Measurements from ENCODE around the gene GPR176.
A peak's percentile ranks its signal among the peaks of the same experiment; 100 is the strongest.

GPR176 gene

DNA sequence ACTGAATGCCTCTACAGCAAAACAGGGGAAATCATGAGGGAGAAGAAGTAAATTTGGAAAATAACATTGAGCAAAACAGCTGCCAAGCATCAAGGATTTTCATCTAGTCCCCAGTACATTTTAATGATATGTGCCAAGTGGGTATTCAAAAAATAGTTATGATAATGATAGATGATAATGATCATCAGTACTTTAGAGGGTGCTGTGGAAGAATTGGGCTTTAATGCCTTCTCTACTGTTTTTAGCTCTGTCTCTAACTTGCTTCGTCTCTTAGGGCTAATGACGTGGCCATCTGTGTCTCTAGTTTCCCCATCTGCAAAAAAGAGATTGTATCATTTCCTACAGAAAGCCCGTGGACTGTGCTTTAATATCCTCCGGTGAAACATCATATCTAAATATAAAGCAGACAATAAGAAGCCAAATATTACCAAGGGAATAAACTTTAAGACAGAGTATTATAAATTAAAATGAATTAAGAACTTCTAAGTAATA is 127.2 kb downstream of the GPR176 start:
- H3K9me3 Mint-ChIP-seq = no peaks in the 10 kb centered on the region
- no peak overlapping the region for H3K27ac Mint-ChIP-seq
- DNase-seq = no peak
- no peak overlapping the region for H3K4me3 Mint-ChIP-seq
- peaks cover 32% of the 10 kb centered on the region for H3K27me3 Mint-ChIP-seq
- H3K4me1 Mint-ChIP-seq = peaks cover 3% of the 10 kb centered on the region
- CTCF ChIA-PET = no interaction called here
- H3K36me3 Mint-ChIP-seq = no peaks in the 10 kb centered on the region

DNA sequence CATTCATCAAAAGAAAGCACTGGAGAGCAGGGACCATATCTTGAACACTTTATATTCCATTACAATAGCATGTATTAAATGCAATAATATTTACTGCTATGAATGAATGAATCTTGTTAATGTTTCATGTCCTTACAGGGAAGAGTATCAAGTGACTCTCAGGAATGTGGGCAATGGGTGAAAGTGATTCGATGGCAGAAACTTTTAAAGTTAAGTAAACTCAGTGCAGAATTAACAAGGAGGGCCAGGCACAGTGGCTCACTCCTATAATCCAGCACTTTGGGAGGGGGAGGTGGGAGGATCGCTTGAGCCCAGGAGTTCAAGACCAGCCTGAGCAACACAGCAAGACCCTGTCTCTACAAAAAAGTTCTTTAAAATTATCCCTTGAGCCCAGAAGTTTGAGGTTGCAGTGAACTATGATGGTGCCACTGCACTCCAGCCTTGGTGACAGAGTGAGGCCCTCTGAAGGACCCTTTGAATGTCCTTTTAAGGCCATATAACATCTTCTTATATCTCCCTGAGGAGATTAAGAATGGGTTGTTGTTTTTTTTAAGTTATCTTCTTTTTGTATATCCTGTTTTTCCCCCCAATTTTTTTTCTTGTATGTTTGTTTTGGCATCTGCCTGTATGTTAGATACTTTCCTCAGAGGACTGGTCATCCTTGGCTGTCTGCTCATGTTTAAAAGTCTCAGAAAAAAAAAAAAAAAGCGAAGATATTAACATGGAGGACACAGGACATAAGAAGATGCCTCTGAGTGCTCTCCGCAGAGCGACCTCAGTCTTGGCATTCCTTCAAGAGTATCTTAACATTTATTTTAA is 127.8 kb downstream of the GPR176 start:
- Mint-ChIP-seq H3K27me3 (peaks cover 29% of the 10 kb centered on the region), H3K4me1 (peaks cover 5% of the 10 kb centered on the region), H3K36me3 (no peaks in the 10 kb centered on the region), H3K9me3 (no peaks in the 10 kb centered on the region), H3K27ac (no peak overlapping the region), H3K4me3 (no peak overlapping the region)
- CTCF ChIA-PET = no interaction called here
- DNase-seq = no peak

DNA sequence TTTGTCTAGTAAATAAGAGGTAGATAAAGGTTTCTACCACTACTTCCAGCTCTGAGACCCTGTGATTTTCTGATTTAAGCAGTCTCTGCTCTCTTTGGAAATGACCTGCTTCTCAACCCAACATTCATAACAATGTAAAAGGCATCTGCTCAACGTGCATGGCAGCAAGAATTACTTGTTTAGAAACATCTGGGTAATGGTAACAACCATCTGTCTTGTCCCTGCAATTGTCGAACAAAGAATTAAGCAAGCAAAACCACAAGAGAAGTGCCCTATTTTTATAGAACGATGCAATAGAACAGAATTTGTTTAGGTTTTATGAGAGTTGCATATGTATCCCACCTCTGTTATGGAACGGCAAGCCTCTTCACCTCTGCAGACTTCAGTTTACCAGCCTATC is 130.3 kb downstream of the GPR176 start:
- CTCF ChIA-PET = interaction anchor here (0.8 to 3.5 kb wide), 3 partner anchors 88 to 484 kb away, joined by 3 to 18 read pairs (median 7); no protein-coding TSS in a partner anchor
- no peaks in the 10 kb centered on the region for H3K9me3 Mint-ChIP-seq
- H3K36me3 Mint-ChIP-seq = peaks cover 2% of the 10 kb centered on the region
- no peak overlapping the region for H3K4me3 Mint-ChIP-seq
- no peak overlapping the region for H3K27ac Mint-ChIP-seq
- peaks cover 16% of the 10 kb centered on the region for H3K27me3 Mint-ChIP-seq
- no peak for DNase-seq
- peaks cover 23% of the 10 kb centered on the region for H3K4me1 Mint-ChIP-seq

- H3K9me3 Mint-ChIP-seq = no peaks in the 10 kb centered on the region
- peaks cover 30% of the 10 kb centered on the region for H3K4me1 Mint-ChIP-seq
- no peak for DNase-seq
- no peak overlapping the region for H3K4me3 Mint-ChIP-seq
- CTCF ChIA-PET = interaction anchor here (0.8 to 3.5 kb wide), 11 partner anchors 9 to 485 kb away, joined by 3 to 18 read pairs (median 4); partner anchors contain the start of gene SRP14
- H3K27me3 Mint-ChIP-seq = peaks cover 10% of the 10 kb centered on the region
- peaks cover 4% of the 10 kb centered on the region for H3K36me3 Mint-ChIP-seq
- no peak overlapping the region for H3K27ac Mint-ChIP-seq
Measured at GRCh38 chr15:39788800-39789565, 131.1 kb downstream of the GPR176 start.

GRCh38 chr15:39788108-39788507 is 132.0 kb downstream of the GPR176 start:
- no peak for DNase-seq
- peaks cover 8% of the 10 kb centered on the region for H3K27me3 Mint-ChIP-seq
- H3K4me3 Mint-ChIP-seq = no peak overlapping the region
- H3K36me3 Mint-ChIP-seq = peaks cover 4% of the 10 kb centered on the region
- H3K27ac Mint-ChIP-seq = no peak overlapping the region
- H3K9me3 Mint-ChIP-seq = no peaks in the 10 kb centered on the region
- peaks cover 37% of the 10 kb centered on the region for H3K4me1 Mint-ChIP-seq
- CTCF ChIA-PET = interaction anchor here (1.0 to 3.5 kb wide), 10 partner anchors 14 to 486 kb away, joined by 3 to 18 read pairs (median 4); partner anchors contain the start of gene SRP14

DNA sequence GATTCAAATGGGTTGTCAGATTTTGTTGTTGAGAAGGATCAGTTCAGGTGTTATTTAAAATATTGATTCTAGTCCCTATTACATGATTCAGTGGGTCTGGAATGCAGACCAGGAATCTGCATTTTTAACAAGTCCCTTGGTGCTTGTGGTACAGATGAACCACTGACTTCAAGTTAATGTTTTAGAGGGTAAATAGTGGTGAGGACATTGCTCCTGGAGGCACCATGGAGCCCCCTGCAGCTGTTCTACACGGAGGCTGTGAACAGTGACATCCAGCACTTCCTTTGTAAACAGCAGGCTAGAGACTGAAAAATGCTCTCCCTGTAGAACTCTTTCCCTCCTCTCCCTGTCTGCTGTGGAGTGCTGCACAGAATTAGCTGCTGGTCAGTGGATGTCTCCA is 132.6 kb downstream of the GPR176 start:
- H3K9me3 Mint-ChIP-seq = no peaks in the 10 kb centered on the region
- no peak overlapping the region for H3K4me3 Mint-ChIP-seq
- CTCF ChIA-PET = interaction anchor here (0.7 to 3.5 kb wide), 9 partner anchors 15 to 524 kb away, joined by 3 to 18 read pairs (median 4); partner anchors contain the start of gene SRP14
- peaks cover 7% of the 10 kb centered on the region for H3K27me3 Mint-ChIP-seq
- H3K27ac Mint-ChIP-seq = no peak overlapping the region
- DNase-seq = no peak
- peaks cover 4% of the 10 kb centered on the region for H3K36me3 Mint-ChIP-seq
- peaks cover 37% of the 10 kb centered on the region for H3K4me1 Mint-ChIP-seq

DNA sequence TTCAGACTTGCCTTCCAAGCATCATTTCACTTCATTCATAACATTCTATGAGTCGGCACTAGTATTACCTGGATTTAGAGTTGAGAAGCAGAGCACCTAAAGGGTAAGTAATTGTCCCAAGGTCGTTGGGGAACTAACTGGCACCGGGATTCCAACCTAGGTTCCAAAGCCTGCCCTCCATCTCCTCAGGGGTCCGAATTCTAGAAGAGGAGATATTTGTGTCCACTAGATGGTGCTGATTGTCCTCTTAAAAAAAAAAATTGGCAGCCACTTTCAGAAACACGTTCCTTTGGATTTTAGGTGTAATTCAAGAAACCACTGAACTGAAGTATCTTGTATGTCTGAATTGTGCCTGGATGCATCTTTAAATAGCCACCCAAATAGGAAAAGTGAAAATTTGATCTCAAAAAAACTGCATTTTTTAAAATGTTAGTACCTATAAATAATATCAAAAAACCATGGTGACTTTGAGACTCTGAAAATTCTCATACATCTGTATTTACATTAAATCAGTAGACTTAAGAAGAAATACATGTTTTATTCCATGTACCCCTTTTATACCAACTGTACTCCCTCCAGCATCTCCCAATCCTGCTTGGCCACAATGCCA is 133.5 kb downstream of the GPR176 start:
- no peak for DNase-seq
- Mint-ChIP-seq H3K4me1 (peaks cover 45% of the 10 kb centered on the region), H3K27ac (no peak overlapping the region), H3K27me3 (no peaks in the 10 kb centered on the region), H3K36me3 (peaks cover 4% of the 10 kb centered on the region), H3K9me3 (no peaks in the 10 kb centered on the region), H3K4me3 (no peak overlapping the region)
- CTCF ChIA-PET = interaction anchor here (1.0 to 3.5 kb wide), 4 partner anchors 251 to 525 kb away, joined by 4 to 18 read pairs (median 7); no protein-coding TSS in a partner anchor

DNA sequence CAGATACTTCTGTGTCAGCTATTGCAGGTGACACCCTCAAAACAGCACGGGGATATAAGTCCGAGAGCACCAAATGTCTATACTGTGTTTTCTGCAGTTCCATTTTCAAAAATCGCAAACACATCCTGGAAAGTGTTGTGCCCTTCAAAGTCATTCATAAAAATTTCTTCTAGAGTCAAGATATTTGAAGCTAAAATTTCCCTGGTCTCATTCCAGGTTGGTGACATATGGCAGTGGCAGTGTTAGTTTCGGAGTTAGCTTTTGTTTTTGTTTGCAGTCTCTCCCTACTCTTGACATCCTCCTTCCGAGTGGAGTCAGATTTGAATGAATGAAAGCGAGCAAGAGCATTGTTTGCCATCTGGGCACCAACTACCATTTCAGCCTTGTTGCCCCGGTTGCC is 134.2 kb downstream of the GPR176 start:
- Mint-ChIP-seq H3K4me3 (no peak overlapping the region), H3K27ac (no peak overlapping the region)

DNA sequence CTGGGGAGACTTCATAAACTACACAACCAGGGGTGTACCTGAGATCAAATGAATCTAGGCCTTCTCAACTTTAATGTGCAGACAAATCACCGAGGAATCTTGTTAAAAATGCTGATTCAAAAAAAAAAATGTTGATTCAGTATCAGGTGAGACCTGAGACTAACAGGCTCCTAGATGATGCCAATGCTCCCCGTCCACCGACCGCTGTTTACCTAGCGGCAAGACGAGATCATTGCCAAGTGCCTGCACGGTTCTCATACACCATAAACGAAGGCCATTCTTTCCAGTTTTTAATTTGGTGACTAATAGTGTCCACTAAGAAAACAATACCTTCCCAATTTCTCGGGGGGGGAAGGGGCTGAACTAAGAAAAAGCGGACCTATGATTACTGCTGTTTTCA is 134.9 kb downstream of the GPR176 start:
- Mint-ChIP-seq H3K9me3 (peaks cover 4% of the 10 kb centered on the region), H3K27ac (no peak overlapping the region), H3K4me1 (peaks cover 53% of the 10 kb centered on the region), H3K36me3 (peaks cover 4% of the 10 kb centered on the region), H3K27me3 (no peaks in the 10 kb centered on the region), H3K4me3 (no peak overlapping the region)
- CTCF ChIA-PET = interaction anchor here (1.2 to 2.4 kb wide), 3 partner anchors 90 to 489 kb away, joined by 7 read pairs; no protein-coding TSS in a partner anchor
- DNase-seq = no peak

More for the DNA sequence above, 134.2 kb downstream of the GPR176 start:
- CTCF ChIA-PET = interaction anchor here (0.7 to 2.4 kb wide), 5 partner anchors 87 to 488 kb away, joined by 3 to 7 read pairs (median 7); no protein-coding TSS in a partner anchor
- peaks cover 4% of the 10 kb centered on the region for H3K36me3 Mint-ChIP-seq
- H3K9me3 Mint-ChIP-seq = peaks cover 3% of the 10 kb centered on the region
- H3K4me1 Mint-ChIP-seq = peaks cover 52% of the 10 kb centered on the region
- H3K27me3 Mint-ChIP-seq = no peaks in the 10 kb centered on the region
- DNase-seq = no peak

GRCh38 chr15:39784638-39785037 is 135.4 kb downstream of the GPR176 start:
- Mint-ChIP-seq H3K4me3 (peak overlapping the region; percentile 31), H3K27ac (peak overlapping the region; percentile 68), H3K4me1 (peaks cover 53% of the 10 kb centered on the region), H3K9me3 (peaks cover 4% of the 10 kb centered on the region), H3K36me3 (peaks cover 4% of the 10 kb centered on the region), H3K27me3 (no peaks in the 10 kb centered on the region)
- no peak for DNase-seq
- CTCF ChIA-PET = interaction anchor here (1.7 to 2.4 kb wide), 2 partner anchors 90 to 490 kb away, joined by 7 read pairs; no protein-coding TSS in a partner anchor

GRCh38 chr15:39784125-39784524 is 135.9 kb downstream of the GPR176 start:
- Mint-ChIP-seq H3K36me3 (peaks cover 4% of the 10 kb centered on the region), H3K4me3 (peak overlapping the region; percentile 86), H3K27me3 (no peaks in the 10 kb centered on the region), H3K4me1 (peaks cover 53% of the 10 kb centered on the region), H3K9me3 (peaks cover 4% of the 10 kb centered on the region), H3K27ac (no peak overlapping the region)
- CTCF ChIA-PET = interaction anchor here (2.4 kb wide), 1 partner anchor 490 kb away, joined by 7 read pairs; no protein-coding TSS in a partner anchor
- DNase-seq = no peak

GRCh38 chr15:39783244-39783820 is 136.7 kb downstream of the GPR176 start:
- peaks cover 4% of the 10 kb centered on the region for H3K36me3 Mint-ChIP-seq
- peaks cover 4% of the 10 kb centered on the region for H3K9me3 Mint-ChIP-seq
- H3K27me3 Mint-ChIP-seq = no peaks in the 10 kb centered on the region
- peak overlapping the region; percentile 91 for H3K27ac Mint-ChIP-seq
- DNase-seq = no peak
- H3K4me3 Mint-ChIP-seq = peak overlapping the region; percentile 86
- CTCF ChIA-PET = interaction anchor here (0.6 to 1.6 kb wide), 2 partner anchors 11 to 16 kb away, joined by 3 to 4 read pairs; no protein-coding TSS in a partner anchor
- peaks cover 53% of the 10 kb centered on the region for H3K4me1 Mint-ChIP-seq

DNA sequence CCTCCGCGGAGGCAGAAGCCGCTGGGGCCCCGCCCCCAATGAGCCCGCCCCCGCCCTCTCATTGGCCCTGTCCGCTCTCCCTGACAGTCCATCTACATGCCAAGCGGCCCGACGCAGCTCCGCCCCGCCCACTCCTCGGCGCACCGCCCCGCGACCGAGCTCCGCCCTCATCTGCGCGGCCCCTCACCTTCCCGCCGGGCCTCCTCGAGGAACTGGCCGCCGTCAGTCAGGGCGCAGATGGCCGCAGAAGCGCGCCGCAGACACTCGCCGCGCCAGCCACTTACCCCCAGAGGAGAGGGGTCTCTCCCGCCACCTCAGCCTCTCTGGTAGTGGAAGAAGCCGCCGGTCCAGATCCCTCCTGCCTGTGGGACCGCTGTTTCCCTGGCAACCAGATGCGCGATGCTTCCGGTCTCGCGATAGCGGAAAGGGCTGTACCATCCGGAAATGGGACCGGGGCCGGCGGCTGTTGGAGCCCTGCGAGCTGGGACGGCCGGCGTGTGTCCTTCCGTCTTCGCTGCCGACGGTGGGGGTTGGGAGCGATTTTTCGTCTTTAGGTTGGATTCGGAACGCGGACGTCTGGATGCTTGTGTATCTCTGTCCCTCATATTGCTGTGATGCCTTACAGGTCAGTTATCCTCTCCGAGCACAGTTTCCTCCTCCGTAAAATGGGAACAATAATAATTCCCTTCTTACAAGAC is 137.5 kb downstream of the GPR176 start, which contains the start of gene FSIP1:
Gene FSIP1, minus strand, starts transcription at position 401 of the 698 bp plus-strand sequence. CDS start 6,317 bp downstream, outside the sequence.
- peaks cover 48% of the 10 kb centered on the region for H3K4me1 Mint-ChIP-seq
- peak within 1 kb of the TSS; percentile 86 for H3K4me3 Mint-ChIP-seq
- H3K27me3 Mint-ChIP-seq = no peaks in the 10 kb centered on the region
- peak within 1 kb of the TSS; percentile 91 for H3K27ac Mint-ChIP-seq
- CTCF ChIA-PET = interaction anchor here (0.6 to 1.6 kb wide), 4 partner anchors 12 to 93 kb away, joined by 3 to 4 read pairs (median 4); no protein-coding TSS in a partner anchor
- peak; percentile 97 for DNase-seq
- H3K36me3 Mint-ChIP-seq = peaks cover 4% of the 10 kb centered on the region
- H3K9me3 Mint-ChIP-seq = peaks cover 4% of the 10 kb centered on the region

Data from activated naive CD4-positive, alpha-beta T cell treated with anti-CD3 and anti-CD28 coated beads, Interleukin-2, amount 10 ng/mL, durations not matched to agents 7 days and 5 days (primary cell).